GM19035 (cell line): ENCODE measurements around the gene GOLGA8B.
"Not testable (repeated sequence)": the region's sequence is repeated elsewhere in the genome, so short reads cannot be mapped to it uniquely, and the experiment has no call there.

Experiments used
- ATAC-seq: cut with Tn5 transposase; IDR thresholded peaks from one replicate; pipeline ENCODE4 v1.9.1; 2021; ENCODE audit not compliant: unreplicated experiment

GOLGA8B gene

DNA sequence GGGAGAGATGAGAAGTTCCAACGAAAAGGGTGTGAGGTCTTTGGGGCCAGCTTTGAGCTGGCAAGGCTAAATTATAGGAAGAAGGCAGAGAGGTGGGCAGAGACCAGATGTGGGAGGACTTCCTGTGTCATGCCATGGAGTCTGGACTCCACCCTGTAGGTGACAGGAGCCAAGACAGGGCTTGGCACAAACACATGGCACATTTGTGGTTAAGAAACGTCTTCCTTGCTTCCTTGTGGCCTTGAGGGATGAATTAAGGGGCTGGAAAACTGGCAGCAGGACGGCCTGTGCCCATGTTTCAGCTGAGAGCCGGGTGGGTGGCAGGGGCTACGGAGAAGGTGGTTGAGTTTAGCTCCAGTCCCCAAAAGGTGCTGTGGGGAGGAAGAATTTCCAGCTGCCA lies 18.7 kb downstream of the GOLGA8B start:
- not testable (repeated sequence) for ATAC-seq

DNA sequence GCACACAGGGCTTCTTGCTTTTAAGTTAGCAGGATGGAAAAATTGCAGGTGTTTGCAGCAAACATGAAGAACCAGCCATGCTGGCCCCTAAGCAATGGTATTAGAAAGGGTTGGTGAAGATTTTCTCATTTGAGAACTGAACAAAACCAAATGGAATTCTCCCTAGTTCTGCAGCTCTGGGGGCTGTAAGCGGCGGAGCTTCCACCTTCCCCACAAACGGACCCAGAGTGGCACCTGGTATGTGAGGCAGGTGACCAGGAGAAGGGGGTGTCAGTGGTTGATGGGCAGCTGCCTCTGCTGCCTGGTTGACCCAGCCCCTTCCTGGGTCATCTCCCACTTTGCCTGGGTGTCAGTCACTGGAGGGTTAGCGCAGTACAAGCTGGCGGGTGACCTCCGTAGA lies 22.6 kb downstream of the GOLGA8B start:
- ATAC-seq = not testable (repeated sequence)

GRCh38 chr15:34559764-34560163 lies 23.7 kb downstream of the GOLGA8B start:
- not testable (repeated sequence) for ATAC-seq

- ATAC-seq = not testable (repeated sequence)
These were observed 28.3 kb downstream of the GOLGA8B start for GRCh38 chr15:34555162-34555561.

DNA sequence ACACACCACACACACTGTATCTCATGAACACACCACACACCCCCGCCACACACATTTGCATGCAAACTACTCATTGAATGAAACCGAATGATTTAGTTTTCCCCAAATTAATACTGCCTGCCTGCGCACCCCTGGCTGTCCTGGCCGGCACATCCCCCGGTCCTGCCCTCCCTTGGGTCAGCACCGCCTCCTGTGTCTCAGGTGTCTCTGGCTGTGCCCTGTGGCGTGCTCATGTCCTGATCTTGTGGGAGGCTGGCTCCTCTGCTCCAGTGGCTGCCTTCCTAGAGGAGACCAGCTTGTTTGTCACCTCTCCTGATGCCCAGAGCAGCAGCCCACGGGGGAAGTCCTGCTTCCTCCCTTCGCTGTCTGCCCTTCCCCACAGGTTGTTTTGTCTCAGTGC lies 28.7 kb downstream of the GOLGA8B start:
- not testable (repeated sequence) for ATAC-seq

GRCh38 chr15:34554126-34554525 lies 29.3 kb downstream of the GOLGA8B start:
- ATAC-seq = not testable (repeated sequence)

GRCh38 chr15:34550129-34550528 lies 33.3 kb downstream of the GOLGA8B start:
- not testable (repeated sequence) for ATAC-seq

- ATAC-seq = peak; percentile 70
These were observed 34.1 kb downstream of the GOLGA8B start for GRCh38 chr15:34549381-34549809.

GRCh38 chr15:34543860-34544649 lies 39.4 kb downstream of the GOLGA8B start:
- not testable (repeated sequence) for ATAC-seq

DNA sequence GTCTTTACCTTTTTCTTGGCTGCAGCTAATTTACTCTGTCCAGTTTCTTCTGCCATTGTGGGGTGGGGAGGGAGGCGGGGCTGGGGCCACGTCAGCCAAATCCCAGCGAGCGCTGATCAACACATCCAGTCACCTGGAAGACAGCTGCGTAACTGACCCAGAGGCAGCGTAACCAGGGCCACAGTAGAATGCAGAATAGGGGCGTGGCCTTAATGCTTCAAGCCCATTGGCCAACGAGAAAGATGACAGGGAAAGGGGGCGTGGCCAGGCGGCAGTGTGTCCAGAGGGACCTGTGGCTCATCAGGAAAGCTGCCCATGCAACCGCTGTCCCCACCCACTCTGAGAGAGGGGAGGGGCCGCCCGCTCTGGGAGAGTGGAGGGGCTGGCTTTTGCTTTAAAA lies 47.6 kb downstream of the GOLGA8B start:
- not testable (repeated sequence) for ATAC-seq
